Stomach (tissue), 4 donors: ENCODE data around the gene CCDC93.
A peak's percentile ranks its signal among the peaks of the same experiment; 100 is the strongest.

Experiments
- CTCF ChIP-seq, 7 experiments: fragments of 450-650 bp in 4 of 7; fragments of 200-600 bp in 3 of 7; sonication (generic) in 3 of 7; IDR thresholded peaks; one replicate each; pipeline ENCODE4 v1.5.1; 2016 to 2019; ENCODE audit warnings: antibody characterized with exemption in 7 of 7, control low read depth in 2 of 7, mild to moderate bottlenecking in 1 of 7
- EP300 ChIP-seq: sonication (generic); formaldehyde crosslinking; IDR thresholded peaks from one replicate; pipeline ENCODE4 v1.6.1; 2017; ENCODE audit warnings: antibody characterized with exemption
- POLR2A ChIP-seq, 4 donors: fragments of 450-650 bp; IDR thresholded peaks; one replicate each; pipeline ENCODE4 v1.6.1; 2016; ENCODE audit warnings: antibody characterized with exemption in 4 of 4, control low read depth in 2 of 4, mild to moderate bottlenecking in 1 of 4, moderate library complexity in 1 of 4
- POLR2AphosphoS5 ChIP-seq, 3 donors: sonication (generic); formaldehyde crosslinking; IDR thresholded peaks; one replicate each; pipeline ENCODE4 v1.6.1; 2016; ENCODE audit warnings: antibody characterized with exemption in 3 of 3

DNA sequence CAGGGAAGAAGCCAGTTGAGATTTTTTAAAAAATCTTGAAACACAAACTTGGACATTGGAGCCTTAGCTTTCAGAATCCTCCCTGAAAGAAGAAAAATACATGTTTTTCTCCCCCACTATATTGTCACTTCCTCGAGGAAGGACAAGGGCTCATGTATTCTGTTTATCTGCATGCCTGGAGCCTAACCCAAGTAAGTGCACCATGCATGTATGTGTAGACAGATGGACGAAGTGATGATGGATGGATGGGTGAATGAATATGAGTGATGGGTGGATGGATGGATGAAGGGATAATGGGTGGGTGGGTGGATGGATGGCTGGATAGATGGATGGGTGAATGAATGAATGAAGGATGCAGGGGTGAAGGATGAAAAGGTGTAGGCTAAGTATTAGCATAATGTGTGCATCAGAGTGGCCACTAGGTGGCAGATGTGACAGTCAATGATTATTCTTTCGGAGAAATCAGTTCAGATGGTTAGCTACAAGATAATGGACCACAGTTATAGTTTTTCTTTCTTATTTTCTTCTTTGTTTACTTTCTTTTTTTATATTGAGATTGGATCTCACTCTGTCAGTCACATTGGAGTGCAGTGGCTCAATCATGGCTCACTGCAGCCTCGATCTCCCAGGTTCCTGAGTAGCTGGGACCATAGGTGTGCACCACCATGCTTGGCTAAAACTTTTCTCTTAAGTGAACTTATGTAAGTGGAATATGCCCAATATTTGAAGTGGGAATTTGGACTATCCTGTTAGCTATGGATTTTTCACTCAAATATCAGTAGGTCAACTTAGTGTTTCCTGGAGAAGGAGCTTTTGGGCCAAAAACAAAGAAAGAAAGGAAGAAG is 18.5 kb upstream of the CCDC93 start:
- TF ChIP-seq CTCF (IDR thresholded peaks at IDR 0.05) (peak in 5 of 7 experiments; percentile 45 to 81 (median 71)), POLR2A (IDR thresholded peaks at IDR 0.05) (no peak), POLR2AphosphoS5 (IDR thresholded peaks at IDR 0.05) (no peak), EP300 (no peak)
